Vagina (tissue), 2 donors: ENCODE data around the gene KDM7A. TPM values are rescaled to one million over a fixed set of nuclear protein-coding genes. Genes with fewer than 3 reads are reported as not detected.

Experiments used
- DNase-seq, 2 donors: peaks; one replicate each; pipeline ENCODE4 v3.0.0-alpha.2; 2017; ENCODE audit errors: extremely low spot score in 2 of 2
- H3K27ac ChIP-seq: fragments of 200-600 bp; sonication (generic); one replicate; pipeline ENCODE4 v1.5.1; 2019
- H3K27me3 ChIP-seq: fragments of 200-600 bp; sonication (generic); one replicate; pipeline ENCODE4 v1.5.1; 2019
- H3K36me3 ChIP-seq, 2 donors: fragments of 200-600 bp; sonication (generic); one replicate each; pipeline ENCODE4 v1.5.1; 2017 to 2019
- H3K4me1 ChIP-seq: fragments of 200-600 bp; sonication (generic); one replicate; pipeline ENCODE4 v1.5.1; 2019
- H3K4me3 ChIP-seq, 2 donors: fragments of 200-600 bp; sonication (generic); 1 replicate in 1 of 2; 2 replicates in 1 of 2; pipeline ENCODE4 v1.5.1; 2016 to 2019
- H3K9me3 ChIP-seq: fragments of 200-600 bp; sonication (generic); one replicate; pipeline ENCODE4 v1.5.1; 2019
- POLR2A ChIP-seq, 2 donors: fragments of 450-650 bp; IDR thresholded peaks; one replicate each; pipeline ENCODE4 v1.6.1; 2017; ENCODE audit warnings: antibody characterized with exemption in 2 of 2, mild to moderate bottlenecking in 2 of 2, moderate library complexity in 2 of 2
- POLR2AphosphoS5 ChIP-seq, 2 donors: sonication (generic); formaldehyde crosslinking; IDR thresholded peaks; one replicate each; pipeline ENCODE4 v1.9.0; 2017; ENCODE audit warnings: antibody characterized with exemption in 2 of 2, mild to moderate bottlenecking in 2 of 2, low read depth in 1 of 2; ENCODE audit not compliant: insufficient read depth in 1 of 2
- intact Hi-C: fragments of 100-400 bp; cut with DNase I; formaldehyde crosslinking; loops from one replicate; pipeline ENCODE4 v1.15.1; 2023
- total RNA-seq: library from RNA; depleted of rRNA; stranded (reverse); fragments of >200 nt; gene quantifications from one replicate; pipeline ENCODE4 v1.2.3, GENCODE V29; 2016
- TF ChIP-seq, protein P1 (sequence below), 3 experiments: fragments of 450-650 bp in 2 of 3; fragments of 200-600 bp in 1 of 3; sonication (generic) in 1 of 3; IDR thresholded peaks; one replicate each; pipeline ENCODE4 v1.5.1; 2017 to 2019; ENCODE audit warnings: antibody characterized with exemption in 3 of 3, mild to moderate bottlenecking in 2 of 3, moderate library complexity in 2 of 3

Gene KDM7A
- total RNA-seq, 1 donor from 2014 or later = 24.6 TPM

DNA sequence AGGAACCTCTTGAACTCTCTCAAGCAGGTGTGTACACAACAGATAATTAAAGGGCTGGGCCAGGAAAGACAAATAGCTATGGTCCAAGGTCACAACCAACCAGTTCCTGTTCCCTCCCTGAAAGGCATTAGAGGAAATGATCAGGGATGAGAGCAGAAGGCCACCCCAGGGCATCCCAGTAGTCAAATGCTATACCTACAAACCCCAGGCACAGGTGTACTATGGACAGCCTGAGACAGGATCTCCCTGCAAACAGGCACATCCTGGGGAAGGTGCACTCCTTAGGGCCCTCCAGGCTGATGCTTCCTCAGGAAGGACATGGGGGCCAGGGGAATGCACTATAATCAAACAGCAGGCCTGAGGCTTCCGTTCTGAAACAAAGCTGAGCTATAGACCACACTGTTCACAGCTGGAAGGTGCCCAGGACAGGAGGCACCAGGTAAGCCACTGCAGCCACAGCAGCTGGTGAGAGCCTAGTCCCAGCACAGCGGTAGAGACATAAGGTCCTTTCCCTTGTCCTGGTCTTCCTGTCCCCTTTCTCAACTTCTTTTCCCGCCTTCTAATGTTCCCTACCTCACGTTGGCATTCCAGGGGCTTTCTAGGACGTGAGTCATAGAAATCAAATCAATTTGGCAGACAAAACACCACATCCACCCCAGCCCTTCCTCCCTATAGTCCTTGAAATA is 127.3 kb downstream of the KDM7A start:
- Histone ChIP-seq H3K4me3 (no peak overlapping the region), H3K4me1 (no peaks in the 10 kb centered on the region), H3K36me3 (peaks cover 0 to 28% of the 10 kb centered on the region in 2 donors), H3K27ac (no peak overlapping the region), H3K9me3 (no peaks in the 10 kb centered on the region), H3K27me3 (no peaks in the 10 kb centered on the region)
- DNase-seq = no peak
- TF ChIP-seq, protein P1, sequence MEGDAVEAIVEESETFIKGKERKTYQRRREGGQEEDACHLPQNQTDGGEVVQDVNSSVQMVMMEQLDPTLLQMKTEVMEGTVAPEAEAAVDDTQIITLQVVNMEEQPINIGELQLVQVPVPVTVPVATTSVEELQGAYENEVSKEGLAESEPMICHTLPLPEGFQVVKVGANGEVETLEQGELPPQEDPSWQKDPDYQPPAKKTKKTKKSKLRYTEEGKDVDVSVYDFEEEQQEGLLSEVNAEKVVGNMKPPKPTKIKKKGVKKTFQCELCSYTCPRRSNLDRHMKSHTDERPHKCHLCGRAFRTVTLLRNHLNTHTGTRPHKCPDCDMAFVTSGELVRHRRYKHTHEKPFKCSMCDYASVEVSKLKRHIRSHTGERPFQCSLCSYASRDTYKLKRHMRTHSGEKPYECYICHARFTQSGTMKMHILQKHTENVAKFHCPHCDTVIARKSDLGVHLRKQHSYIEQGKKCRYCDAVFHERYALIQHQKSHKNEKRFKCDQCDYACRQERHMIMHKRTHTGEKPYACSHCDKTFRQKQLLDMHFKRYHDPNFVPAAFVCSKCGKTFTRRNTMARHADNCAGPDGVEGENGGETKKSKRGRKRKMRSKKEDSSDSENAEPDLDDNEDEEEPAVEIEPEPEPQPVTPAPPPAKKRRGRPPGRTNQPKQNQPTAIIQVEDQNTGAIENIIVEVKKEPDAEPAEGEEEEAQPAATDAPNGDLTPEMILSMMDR (IDR thresholded peaks at IDR 0.05) = no peak
- TF ChIP-seq POLR2AphosphoS5 (IDR thresholded peaks at IDR 0.05; ENCODE audit: insufficient read depth in 1 of 2, low read depth in 1 of 2) (no peak), POLR2A (IDR thresholded peaks at IDR 0.05) (no peak)
- intact Hi-C loops = no loop called here

- no peaks in the 10 kb centered on the region for H3K27me3 ChIP-seq
- H3K36me3 ChIP-seq = peaks cover 0 to 27% of the 10 kb centered on the region in 2 donors
- DNase-seq = no peak
Observed at GRCh38 chr7:140048989-140049338, 127.8 kb downstream of the KDM7A start.

GRCh38 chr7:140048138-140048537 is 128.6 kb downstream of the KDM7A start:
- peaks cover 0 to 26% of the 10 kb centered on the region in 2 donors for H3K36me3 ChIP-seq
- TF ChIP-seq POLR2A (IDR thresholded peaks at IDR 0.05) (no peak), POLR2AphosphoS5 (IDR thresholded peaks at IDR 0.05; ENCODE audit: insufficient read depth in 1 of 2, low read depth in 1 of 2) (no peak)
- TF ChIP-seq, protein P1 (IDR thresholded peaks at IDR 0.05) = no peak
- H3K27ac ChIP-seq = no peak overlapping the region
- DNase-seq = no peak
- no peaks in the 10 kb centered on the region for H3K9me3 ChIP-seq
- H3K4me1 ChIP-seq = no peaks in the 10 kb centered on the region
- H3K27me3 ChIP-seq = no peaks in the 10 kb centered on the region
- intact Hi-C loops = no loop called here
- H3K4me3 ChIP-seq = no peak overlapping the region

More at GRCh38 chr7:140048989-140049338, 127.8 kb downstream of the KDM7A start:
- Histone ChIP-seq H3K4me1 (no peaks in the 10 kb centered on the region), H3K27ac (no peak overlapping the region), H3K9me3 (no peaks in the 10 kb centered on the region), H3K4me3 (no peak overlapping the region)
- no peak for TF ChIP-seq POLR2A (IDR thresholded peaks at IDR 0.05)
- TF ChIP-seq, protein P1 (IDR thresholded peaks at IDR 0.05) = no peak
- no peak for TF ChIP-seq POLR2AphosphoS5 (IDR thresholded peaks at IDR 0.05; ENCODE audit: insufficient read depth in 1 of 2, low read depth in 1 of 2)
- intact Hi-C loops = no loop called here

DNA sequence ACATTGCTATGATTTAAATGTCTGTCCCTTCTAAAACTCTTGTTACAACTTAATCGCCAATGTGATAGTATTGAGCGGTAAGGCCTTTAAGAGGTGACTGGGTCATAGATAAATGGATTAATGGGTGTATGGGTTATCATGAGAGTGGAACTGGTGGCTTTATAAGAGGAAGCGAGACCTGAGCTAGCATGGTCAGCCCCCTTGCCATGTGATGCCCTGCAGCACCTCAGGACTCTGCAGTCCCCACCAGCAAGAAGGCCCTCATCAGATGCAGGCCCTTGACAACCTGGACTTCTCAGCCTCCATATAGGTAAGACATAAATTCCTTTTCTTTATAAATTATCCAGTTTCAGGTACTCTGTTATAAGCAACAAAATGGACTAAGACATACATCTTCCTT is 129.6 kb downstream of the KDM7A start:
- intact Hi-C loops = no loop called here
- Histone ChIP-seq H3K27ac (no peak overlapping the region), H3K36me3 (peaks cover 0 to 26% of the 10 kb centered on the region in 2 donors), H3K4me1 (no peaks in the 10 kb centered on the region), H3K27me3 (no peaks in the 10 kb centered on the region), H3K9me3 (no peaks in the 10 kb centered on the region), H3K4me3 (no peak overlapping the region)
- TF ChIP-seq POLR2A (IDR thresholded peaks at IDR 0.05) = no peak
- TF ChIP-seq, protein P1 (IDR thresholded peaks at IDR 0.05) = no peak
- TF ChIP-seq POLR2AphosphoS5 (IDR thresholded peaks at IDR 0.05; ENCODE audit: insufficient read depth in 1 of 2, low read depth in 1 of 2) = no peak
- no peak for DNase-seq

DNA sequence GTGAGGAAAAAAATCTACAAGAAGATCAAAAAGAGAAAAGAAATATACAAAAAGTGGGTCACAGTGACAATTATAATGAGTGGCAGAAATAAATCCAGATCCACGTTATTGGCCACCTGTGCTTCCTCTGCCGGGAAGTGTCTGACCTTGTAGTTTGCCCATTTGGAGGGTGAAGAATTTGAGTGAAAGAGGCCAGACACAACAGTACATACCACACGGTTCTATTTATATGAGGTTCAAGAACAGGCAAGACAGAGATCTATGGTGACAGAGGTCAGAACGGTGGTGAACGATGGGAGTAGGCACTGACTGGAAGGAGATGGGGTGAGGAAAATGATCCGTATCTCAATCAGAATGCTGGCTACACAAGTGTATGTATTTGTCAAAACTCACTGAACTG is 131.1 kb downstream of the KDM7A start:
- no peaks in the 10 kb centered on the region for H3K4me1 ChIP-seq
- no peak overlapping the region for H3K4me3 ChIP-seq
- no peak for DNase-seq
- H3K9me3 ChIP-seq = no peaks in the 10 kb centered on the region
- no peak overlapping the region for H3K27ac ChIP-seq
- TF ChIP-seq POLR2AphosphoS5 (IDR thresholded peaks at IDR 0.05; ENCODE audit: insufficient read depth in 1 of 2, low read depth in 1 of 2) (no peak), POLR2A (IDR thresholded peaks at IDR 0.05) (no peak)
- TF ChIP-seq, protein P1 (IDR thresholded peaks at IDR 0.05) = no peak
- H3K36me3 ChIP-seq = peaks cover 0 to 32% of the 10 kb centered on the region in 2 donors
- intact Hi-C loops = no loop called here
- no peaks in the 10 kb centered on the region for H3K27me3 ChIP-seq
